Activated CD4-positive, CD25-positive, alpha-beta regulatory T cell (primary cell): Measurements from ENCODE around the gene PRRX2.
A peak's percentile ranks its signal among the peaks of the same experiment; 100 is the strongest.

Experiments
- DNase-seq, 4 experiments: peaks; one replicate each; lab custom pipeline; 2025; lab: John Stamatoyannopoulos, UW

PRRX2 gene

GRCh38 chr9:129704807-129705206 is 39.4 kb downstream of the PRRX2 start:
- DNase-seq, result no peak

DNA sequence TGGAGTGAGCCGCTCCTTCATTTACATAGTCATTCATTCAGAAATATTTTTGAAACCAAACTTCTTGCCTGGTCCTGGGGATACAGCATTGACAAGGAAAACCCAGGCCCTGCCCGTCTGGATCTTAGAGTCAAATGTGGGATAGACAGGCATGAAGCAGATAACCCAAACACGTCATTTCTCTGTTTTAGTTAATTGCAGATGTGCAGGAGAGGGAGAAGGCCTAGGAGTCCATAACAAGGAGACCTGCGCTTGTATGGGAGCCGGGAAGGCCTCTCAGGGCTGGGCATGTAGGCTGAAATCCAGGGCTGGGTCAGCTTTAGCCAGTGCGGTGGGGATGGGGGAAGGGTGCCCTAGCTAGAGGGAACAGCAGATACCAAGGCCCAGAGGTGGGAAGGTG is 43.3 kb downstream of the PRRX2 start:
- no peak for DNase-seq

GRCh38 chr9:129709438-129710168 is 44.2 kb downstream of the PRRX2 start:
- no peak for DNase-seq

DNA sequence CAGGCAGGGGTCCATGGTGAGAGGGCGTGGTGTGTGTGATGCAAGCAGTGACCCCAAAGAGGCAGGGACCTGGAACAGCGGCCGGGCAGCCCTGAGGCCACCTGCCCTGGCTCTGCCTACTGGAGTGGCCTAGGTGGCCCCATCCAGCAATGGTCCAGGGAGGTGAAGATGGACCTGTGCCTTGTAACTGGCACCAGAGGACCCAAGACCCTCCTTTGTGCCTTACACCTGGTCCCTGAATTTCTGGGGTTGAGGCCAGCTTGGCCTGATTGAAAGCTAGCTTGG is 44.7 kb downstream of the PRRX2 start:
- no peak for DNase-seq

DNA sequence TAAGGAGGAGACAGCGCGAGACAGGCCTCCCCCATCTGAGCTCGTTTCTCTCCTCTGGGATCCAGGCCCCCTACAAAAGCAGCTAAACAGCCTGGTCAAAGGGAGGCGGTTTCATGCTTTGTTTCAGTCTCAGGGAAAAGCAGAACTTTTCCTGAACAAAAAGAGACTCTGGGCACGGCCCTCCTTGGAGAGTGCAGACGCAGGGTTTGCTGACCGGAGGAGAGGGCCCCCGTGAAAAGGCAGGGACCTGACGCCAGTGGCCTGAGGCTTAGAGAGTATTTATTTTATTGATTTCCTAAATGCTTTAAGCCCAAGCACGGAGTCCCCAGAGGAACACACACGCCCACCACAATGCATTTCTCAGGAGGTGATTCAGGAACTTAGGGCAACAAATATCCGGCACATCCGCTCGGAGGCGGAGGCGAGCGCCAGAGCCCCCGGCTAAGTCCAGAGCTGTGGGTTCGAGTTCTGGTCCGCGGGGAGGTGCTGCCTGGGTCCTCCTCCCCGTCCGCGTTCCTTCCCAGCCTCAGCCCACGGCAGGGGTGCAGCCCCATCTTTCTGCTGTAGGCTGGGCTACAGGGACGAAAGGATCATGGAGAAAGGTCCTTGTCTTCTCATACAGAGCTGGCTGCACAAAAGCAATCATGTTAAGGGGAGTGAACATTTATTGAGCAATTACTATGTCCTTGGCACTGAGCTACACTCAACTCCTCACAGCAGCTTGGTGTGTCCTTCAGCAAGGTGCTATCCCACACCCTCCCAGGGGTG is 47.4 kb downstream of the PRRX2 start:
- no peak for DNase-seq

GRCh38 chr9:129713402-129713679 is 47.9 kb downstream of the PRRX2 start:
- no peak for DNase-seq

GRCh38 chr9:129714511-129715061 is 49.1 kb downstream of the PRRX2 start:
- DNase-seq, result no peak

DNA sequence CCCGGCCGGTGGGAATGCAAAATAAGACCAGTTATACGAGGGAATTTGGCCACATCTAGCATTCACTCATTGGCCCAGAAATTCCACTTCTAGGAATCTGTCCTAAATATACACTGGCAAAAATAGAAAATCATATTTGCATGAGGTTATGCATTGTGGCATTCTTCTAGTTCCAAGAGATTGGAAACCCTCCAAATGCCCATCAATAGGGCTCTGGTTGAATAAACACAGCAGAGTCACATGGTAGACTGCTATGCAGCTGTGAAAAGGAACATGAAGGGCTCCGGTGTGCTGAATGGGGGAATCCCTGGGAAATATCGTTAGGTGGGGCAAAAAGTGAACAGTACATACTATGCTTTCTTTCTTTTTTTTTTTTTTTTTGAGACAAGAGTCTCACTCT is 50.6 kb downstream of the PRRX2 start:
- no peak for DNase-seq

- DNase-seq, result no peak
These were observed 52.5 kb downstream of the PRRX2 start for GRCh38 chr9:129717991-129718390.

DNA sequence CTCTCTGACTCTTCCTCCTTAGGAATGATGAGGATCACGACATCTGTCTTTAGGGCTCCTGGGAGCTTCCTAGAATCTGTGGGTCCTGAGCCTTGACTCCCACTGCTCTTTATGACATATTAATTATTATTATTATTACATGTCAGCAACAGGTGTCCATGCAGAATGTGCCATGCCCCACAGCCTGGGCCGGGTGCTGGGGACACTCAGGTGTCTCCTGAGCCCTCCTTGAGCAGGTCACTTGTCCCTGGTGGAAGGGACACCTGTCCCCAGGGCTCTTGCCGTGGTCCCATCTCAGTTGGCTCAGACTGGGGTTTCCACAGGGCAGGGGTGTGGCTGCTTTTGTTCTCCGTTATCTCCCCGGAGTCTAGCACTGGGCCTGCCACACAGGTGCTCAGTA is 53.2 kb downstream of the PRRX2 start:
- DNase-seq, result no peak

GRCh38 chr9:129719135-129719534 is 53.7 kb downstream of the PRRX2 start:
- DNase-seq, result no peak

DNA sequence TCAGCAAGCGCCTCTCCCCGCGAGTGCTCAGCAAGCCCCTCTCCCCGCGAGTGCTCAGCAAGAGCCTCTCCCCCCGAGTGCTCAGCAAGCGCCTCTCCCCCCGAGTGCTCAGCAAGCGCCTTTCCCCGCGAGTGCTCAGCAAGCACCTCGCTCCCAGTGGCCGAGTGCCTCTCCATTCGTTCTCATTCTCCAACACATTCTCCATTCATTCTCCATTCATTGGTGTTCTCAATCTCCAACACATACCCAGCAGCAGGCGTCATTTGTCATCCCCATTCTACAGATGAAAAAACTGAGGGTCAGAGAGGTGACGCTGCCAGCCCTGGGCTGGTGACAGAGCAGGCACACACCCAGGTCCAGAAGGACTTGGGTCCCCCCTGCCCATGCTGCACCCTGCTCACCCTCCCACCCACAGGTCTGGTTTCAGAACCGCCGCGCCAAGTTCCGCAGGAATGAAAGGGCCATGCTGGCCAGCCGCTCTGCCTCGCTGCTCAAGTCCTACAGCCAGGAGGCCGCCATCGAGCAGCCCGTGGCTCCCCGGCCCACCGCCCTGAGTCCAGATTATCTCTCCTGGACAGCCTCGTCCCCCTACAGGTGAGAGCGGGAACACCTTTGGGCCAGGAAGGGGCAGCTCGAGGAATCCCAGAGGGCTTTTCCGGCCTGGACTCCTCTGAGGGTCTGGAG is 54.9 kb downstream of the PRRX2 start:
- no peak for DNase-seq

DNA sequence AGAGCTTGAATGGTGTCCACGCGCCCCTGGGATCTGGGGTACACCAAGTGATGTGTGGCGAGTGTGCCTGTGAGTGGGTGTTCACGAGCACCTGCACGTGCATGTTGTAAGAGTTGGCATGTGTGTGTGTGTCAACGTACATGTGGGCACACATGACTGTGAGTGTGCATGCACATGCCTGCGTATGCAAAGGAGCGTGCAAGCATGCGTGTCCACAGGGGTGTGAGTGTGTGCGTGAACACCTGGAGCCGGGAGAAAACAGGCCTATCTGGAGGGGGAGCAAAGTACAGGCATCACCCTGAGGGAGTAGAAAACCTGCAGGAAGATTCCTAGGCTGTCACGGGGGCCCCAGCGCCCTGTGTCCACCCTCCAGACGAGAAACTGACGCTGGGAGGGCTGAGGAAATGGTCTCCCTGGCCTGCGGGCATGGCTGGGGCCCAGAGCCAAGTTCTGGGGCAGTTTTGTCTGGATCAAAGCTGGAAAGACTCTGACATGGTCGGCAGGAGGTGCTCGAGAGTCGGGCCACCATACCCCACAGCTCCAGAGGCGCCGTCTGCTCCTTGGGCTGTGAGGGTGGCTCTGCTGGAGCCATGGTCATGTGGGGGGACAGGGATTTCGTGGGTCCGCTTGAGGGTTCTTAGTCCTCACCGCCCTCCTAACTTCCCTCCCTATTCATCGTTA is 55.6 kb downstream of the PRRX2 start:
- no peak for DNase-seq

GRCh38 chr9:129722913-129723312 is 57.5 kb downstream of the PRRX2 start:
- DNase-seq, result no peak

DNA sequence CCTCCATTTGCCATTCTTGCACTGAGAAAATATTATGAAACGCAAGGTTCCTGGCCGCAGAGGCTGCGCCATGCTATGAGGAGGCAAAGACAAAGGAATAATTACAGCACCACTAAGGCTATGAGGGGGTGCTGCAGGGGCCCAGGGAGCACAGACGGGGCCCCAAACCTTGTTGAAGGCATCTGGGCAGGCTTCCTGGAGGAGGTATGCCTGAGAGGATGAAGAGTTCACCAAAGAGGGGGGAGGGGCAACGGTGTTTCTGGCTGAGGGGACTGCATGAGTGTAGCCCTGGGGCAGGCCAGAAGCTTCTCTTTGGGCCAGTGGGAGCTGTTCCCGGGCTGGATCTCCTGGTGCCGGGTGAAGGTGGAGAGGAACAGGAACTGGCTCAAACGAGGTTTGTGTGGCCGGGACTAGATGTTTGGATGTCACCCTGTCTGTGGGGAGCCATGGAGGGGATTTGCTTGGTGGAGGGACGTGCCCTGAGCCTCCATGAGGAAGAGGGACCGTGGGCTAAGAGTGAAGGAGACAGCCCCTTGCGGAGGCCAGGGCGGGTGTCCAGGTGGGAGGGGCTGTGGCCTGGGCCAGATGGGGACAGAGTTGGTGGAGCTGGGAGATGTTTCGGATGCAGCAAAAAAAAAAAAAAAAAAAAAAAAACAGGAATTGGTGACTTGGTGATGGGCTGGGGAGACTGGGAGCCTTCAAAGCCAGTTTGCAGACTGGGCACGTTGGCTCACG is 59.2 kb downstream of the PRRX2 start:
- DNase-seq, result no peak

- no peak for DNase-seq
These were observed 60.4 kb downstream of the PRRX2 start for GRCh38 chr9:129725795-129726251.

DNA sequence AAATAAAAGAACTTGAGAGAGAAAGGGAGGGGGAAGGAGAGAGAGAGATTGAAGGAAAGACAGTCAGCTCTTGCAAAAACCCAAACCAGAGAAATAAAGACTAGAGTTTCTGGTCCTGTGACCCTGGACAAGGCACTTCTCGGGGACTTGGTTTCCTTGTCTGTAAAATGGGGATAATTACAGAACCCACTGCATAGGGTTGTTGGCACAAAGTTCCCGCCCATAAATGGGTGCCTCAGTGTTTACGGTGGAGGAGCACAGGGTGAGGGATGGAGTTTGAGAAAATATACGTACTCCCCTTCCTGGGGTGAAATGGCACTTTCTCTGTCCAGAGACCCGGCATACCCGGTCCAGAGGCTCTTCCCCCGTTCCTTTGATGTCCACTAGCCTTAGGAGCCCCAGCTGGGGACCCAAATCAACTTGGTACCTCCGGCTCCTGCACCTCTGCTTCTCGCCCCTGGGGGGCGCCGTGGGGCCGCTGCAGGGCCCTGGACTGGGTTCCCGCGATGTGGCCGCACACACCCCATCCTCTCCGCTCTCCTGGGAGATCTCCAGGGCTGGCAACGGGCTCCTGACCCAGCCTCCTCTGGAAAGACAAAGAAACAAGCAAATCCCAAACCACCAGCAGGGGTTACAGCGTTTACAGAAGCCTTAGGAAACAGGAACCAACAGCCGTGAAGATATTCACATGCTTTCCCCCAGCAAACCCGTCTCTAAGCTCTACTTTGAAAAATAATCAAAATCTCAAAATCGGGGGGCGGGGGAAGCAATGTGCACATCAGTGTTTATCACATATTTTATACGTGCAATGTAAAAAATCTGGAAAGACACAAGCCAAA is 61.1 kb downstream of the PRRX2 start:
- DNase-seq, result peak in 2 of 4 experiments; percentile 18 to 31

- DNase-seq, result no peak
These were observed 63.3 kb downstream of the PRRX2 start for GRCh38 chr9:129728744-129729143.

- no peak for DNase-seq
These were observed 66.1 kb downstream of the PRRX2 start for GRCh38 chr9:129731477-129732085.

- DNase-seq, result no peak
These were observed 66.7 kb downstream of the PRRX2 start for GRCh38 chr9:129732100-129732499.
